DND-41 (cell line): ENCODE results near the gene SLC6A1.

Experiments
- CTCF ChIP-seq: IDR thresholded peaks from 2 replicates; pipeline ENCODE4 v1.5.1; 2012; ENCODE audit warnings: borderline replicate concordance, low read length, moderate library complexity, mild to moderate bottlenecking; ENCODE audit not compliant: poor library complexity, severe bottlenecking; ENCODE audit errors: extremely low read depth
- EZH2 ChIP-seq: IDR thresholded peaks from 3 replicates; pipeline ENCODE4 v1.6.1; 2012; ENCODE audit warnings: borderline replicate concordance, low read depth, mild to moderate bottlenecking, moderate library complexity, low read length, inconsistent platforms; ENCODE audit not compliant: severe bottlenecking

GRCh38 chr3:11006986-11007933 lies 14.7 kb downstream of the SLC6A1 start:
- TF ChIP-seq CTCF (peak; percentile 17), EZH2 (no peak)
